NCI-H1694 treated with DMSO at 0.1 percent for 48 hours (cell line): Measurements from ENCODE around the gene ADGRL3.
"Not testable (repeated sequence)": the region's sequence is repeated elsewhere in the genome, so short reads cannot be mapped to it uniquely, and the experiment has no call there.

ENCODE experiments used
- DNase-seq: peaks from one replicate; lab custom pipeline; 2025; lab: John Stamatoyannopoulos, UW

ADGRL3 gene

GRCh38 chr4:61638591-61638990, 438.5 kb downstream of the ADGRL3 start:
- no peak for DNase-seq

- DNase-seq: not testable (repeated sequence)
Observed at GRCh38 chr4:61646746-61647350, 446.7 kb downstream of the ADGRL3 start.

GRCh38 chr4:61648264-61648663, 448.1 kb downstream of the ADGRL3 start:
- no peak for DNase-seq

GRCh38 chr4:61657016-61657415, 456.9 kb downstream of the ADGRL3 start:
- no peak for DNase-seq

GRCh38 chr4:61661960-61662359, 461.8 kb downstream of the ADGRL3 start:
- no peak for DNase-seq

- DNase-seq: no peak
Observed at GRCh38 chr4:61662362-61662761, 462.2 kb downstream of the ADGRL3 start.

- no peak for DNase-seq
Observed at GRCh38 chr4:61663310-61663709, 463.2 kb downstream of the ADGRL3 start.

GRCh38 chr4:61665649-61666048, 465.5 kb downstream of the ADGRL3 start:
- DNase-seq: no peak

GRCh38 chr4:61666244-61666643, 466.1 kb downstream of the ADGRL3 start:
- no peak for DNase-seq

GRCh38 chr4:61671599-61671998, 471.5 kb downstream of the ADGRL3 start:
- DNase-seq: no peak

- DNase-seq: no peak
Observed at GRCh38 chr4:61675464-61675863, 475.3 kb downstream of the ADGRL3 start.

GRCh38 chr4:61678297-61678696, 478.2 kb downstream of the ADGRL3 start:
- no peak for DNase-seq

GRCh38 chr4:61693520-61693919, 493.4 kb downstream of the ADGRL3 start:
- no peak for DNase-seq

GRCh38 chr4:61714387-61714911, 514.3 kb downstream of the ADGRL3 start:
- DNase-seq: no peak

GRCh38 chr4:61716426-61716825, 516.3 kb downstream of the ADGRL3 start:
- DNase-seq: no peak

GRCh38 chr4:61723492-61723891, 523.4 kb downstream of the ADGRL3 start:
- no peak for DNase-seq

- no peak for DNase-seq
Observed at GRCh38 chr4:61727286-61727685, 527.2 kb downstream of the ADGRL3 start.

- DNase-seq: no peak
Observed at GRCh38 chr4:61734409-61734808, 534.3 kb downstream of the ADGRL3 start.

- no peak for DNase-seq
Observed at GRCh38 chr4:61739887-61740286, 539.8 kb downstream of the ADGRL3 start.

- no peak for DNase-seq
Observed at GRCh38 chr4:61740886-61741285, 540.8 kb downstream of the ADGRL3 start.

GRCh38 chr4:61741327-61742096, 541.4 kb downstream of the ADGRL3 start:
- peak; percentile 38 for DNase-seq

GRCh38 chr4:61750810-61751209, 550.7 kb downstream of the ADGRL3 start:
- no peak for DNase-seq

GRCh38 chr4:61752617-61753016, 552.5 kb downstream of the ADGRL3 start:
- no peak for DNase-seq

GRCh38 chr4:61753739-61754138, 553.6 kb downstream of the ADGRL3 start:
- DNase-seq: no peak
